ENCODE data around the gene CTU2.

Gene CTU2

DNA sequence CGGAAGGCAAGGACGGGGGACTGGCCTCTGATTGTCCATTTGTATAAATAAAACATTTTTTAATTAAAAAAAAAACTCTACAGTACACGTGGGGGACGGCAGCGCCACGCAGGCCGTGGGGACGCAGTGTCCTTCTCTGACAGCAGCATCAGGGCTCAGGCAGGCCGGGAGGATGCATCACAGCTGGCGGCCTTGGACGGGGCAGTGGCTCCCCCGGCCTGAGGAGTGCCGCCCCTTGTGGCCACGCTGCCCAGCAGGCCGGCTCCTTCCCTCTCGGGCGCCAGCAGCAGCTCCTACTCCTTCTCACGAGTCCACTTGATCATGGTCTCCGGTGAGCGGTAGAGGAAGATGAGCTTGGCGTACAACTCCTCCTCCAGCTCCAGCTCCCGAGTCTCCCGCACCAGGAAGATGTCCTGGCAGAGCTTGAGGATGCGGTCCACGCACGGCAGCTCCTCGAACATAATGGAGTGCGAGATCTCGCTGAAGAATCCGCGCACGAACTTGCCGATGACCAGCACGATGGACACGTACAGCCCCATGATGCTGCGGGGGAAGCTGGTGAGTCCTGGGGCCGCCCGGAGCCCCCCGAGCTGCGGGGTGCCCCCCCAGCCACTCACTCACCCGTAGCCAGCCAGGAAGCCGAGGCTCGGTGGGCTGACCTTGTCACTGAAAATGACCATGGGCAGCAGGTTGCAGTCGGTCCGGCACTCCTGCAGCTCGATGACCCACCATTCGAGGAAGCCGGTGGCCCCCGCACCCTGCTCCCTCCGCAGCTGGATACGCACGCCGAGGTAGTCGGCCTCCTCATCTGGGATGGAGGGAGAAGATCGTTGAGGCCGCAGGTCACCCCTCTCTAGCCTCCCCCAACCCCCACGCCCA, 9.2 kb downstream of the CTU2 start:
- no peak for DNase-seq

GRCh38 chr16:88716201-88716600, 9.9 kb downstream of the CTU2 start:
- DNase-seq, result no peak

- DNase-seq, result no peak
These were observed 10.3 kb downstream of the CTU2 start for GRCh38 chr16:88716601-88717001.

GRCh38 chr16:88718178-88718577, 11.9 kb downstream of the CTU2 start:
- DNase-seq, result no peak

GRCh38 chr16:88719267-88719932, 13.1 kb downstream of the CTU2 start:
- DNase-seq, result no peak

DNA sequence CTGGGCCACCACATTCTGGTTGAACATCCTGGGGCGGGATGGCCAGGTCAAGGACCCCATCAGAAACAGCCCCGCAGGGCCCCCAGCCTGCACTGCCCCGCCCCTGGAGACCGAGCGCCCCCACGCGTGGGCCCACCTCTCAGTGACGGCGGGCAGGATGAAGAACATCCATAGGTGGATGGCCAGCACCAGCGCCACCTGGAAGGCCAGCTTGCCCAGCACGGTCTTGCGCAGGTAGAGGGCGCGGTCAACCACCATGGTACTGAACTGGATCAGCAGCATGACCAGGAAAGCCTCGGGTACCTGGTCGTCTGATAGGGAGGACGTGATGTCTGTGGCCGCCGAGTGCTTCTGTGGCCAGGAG, 13.6 kb downstream of the CTU2 start:
- DNase-seq, result no peak

DNA sequence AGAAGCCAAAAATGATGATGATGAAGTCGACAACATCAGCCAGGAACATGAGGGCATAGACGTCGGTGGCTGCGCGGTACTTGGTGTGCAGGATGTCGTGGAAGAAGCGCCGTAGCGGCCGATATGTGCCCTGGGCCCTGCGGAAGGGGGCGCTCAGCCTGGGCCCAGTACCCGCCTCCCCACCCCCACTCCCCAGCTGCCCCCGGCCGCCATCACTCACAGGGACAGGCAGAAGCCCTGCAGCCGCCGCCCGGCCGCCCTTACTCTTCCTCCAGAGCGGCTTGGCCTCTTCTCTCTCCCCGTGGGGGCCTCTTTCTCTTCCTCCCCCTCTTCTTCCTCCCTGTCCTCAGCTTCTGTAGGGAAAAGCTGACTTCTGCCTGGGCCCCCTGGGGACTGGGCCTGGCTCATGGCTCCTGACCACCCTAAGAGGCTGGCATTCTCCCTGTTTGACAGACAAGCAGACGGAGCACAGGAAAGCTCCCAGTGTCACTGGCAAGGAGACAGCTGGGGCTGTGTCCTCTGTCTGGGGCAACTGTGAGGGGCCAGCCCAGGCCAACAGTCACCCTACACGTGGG, 14.2 kb downstream of the CTU2 start:
- no peak for DNase-seq

DNA sequence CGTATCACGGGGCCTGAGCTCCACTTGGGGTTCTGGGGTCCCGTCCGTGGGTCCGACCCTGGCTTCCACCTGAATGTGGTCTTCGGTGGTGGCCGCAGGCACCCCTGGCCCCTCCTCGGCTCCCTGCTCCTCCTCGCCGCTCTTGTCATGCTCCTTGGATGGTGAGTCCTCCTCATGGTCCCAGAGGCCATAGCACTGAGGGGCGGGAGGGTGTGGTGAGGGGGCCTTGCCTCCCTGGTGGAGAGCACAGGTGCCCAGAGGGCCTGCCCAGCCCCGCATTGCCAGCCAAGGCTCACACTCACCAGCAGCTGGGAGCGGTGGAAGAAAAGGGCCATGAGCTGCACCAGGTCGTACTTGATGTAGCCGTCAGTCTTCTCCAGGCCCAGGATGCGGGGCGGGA, 14.9 kb downstream of the CTU2 start:
- no peak for DNase-seq

DNA sequence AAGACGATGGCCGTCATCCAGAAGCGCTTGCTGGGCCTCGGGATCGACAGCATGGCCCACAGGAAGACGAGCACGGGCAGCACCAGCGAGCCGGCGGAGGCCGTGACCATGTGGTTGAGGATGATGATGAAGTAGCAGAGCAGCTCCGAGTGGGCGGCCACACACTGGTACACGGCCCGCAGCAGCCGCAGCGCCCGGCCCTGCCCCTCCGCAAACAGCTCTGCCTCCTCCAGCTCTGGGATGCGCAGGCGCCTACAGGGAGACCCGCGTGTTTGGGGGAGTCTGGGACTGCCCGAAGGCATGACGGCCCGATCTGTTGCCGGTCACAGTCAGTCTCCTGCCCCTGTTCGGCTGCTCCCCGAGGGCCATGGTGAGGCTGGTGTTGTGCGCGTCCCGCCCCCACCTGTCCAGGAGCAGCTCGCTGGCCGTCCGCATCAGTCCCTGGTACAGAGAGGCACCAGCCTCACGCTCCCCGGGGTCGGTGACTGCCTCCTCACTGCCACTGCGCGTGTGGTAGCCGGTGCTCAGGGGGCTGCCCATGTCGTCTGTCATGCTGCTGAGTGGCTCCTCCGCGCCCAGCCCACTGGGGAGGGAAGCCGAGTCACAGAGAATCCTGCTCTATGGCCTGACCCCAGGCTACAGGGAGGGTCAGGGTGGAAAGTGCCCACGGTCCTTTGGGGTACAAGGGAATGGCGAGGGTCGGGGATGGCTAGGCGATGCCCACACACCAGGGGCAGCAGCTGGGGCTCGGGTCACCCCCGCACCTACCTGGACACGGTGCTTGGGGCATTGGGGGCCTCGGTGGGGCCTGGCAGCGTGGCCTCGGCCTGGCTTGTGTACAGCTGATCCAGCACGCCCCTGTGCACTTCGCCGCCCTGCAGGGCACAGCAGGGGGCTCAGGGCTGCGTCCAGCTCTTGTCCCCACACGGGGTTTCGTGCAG, 15.8 kb downstream of the CTU2 start:
- DNase-seq, result no peak

DNA sequence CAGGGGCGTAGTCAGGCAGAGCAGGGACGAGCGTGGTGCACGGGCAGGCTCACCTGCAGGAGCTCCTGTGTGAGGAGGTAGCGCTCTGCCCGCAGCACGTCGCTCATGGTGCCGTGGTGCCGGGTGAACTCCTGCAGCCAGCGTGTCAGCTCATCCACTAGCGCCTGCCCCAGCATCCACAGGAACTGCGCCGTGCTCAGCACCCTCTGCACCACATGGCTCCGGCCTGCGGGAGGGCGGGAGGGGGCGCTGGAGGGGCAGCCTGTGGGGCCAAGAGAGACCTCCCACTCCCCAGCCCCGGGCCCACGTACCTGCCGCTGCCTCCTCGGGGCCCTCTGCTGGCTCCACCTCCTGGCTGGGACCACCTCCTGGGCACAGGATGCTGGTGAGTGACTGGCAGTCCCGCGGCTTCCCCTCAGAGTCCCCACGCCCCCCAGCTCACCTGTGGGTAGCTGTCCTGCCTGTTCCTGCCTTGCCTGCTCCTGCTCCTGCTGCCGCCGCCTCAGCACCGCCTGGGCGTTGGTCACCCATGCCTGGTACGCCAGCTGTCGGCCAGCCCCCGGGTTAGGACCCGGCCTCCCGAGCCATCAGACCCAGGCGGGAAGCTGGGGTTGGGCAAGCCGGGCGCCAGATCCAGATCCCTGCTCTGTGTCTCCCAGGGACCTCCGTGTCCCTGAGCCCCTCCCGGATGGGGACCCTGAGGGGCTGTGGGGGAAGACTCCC, 16.6 kb downstream of the CTU2 start:
- no peak for DNase-seq

GRCh38 chr16:88723507-88723887, 17.2 kb downstream of the CTU2 start:
- no peak for DNase-seq

DNA sequence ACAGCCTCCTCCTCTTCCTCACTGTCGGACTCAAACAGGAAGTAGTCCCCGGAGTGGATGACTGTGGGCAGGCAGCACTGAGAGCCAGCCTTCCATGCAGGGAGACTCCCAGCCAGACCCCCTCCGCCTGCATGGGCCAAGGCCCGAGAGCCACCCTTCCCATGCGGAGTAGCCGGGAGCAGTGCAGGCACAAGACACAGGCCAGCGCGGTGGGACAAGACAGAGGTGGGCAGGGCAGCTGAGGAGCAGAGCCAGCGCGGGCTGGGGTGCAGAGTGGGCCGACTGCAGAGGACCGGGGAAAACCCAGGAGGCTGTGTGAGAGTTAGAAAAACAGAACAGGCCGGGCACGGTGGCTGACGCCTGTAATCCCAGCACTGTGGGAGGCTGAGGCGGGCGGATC, 17.6 kb downstream of the CTU2 start:
- DNase-seq, result no peak

- DNase-seq, result no peak
These were observed 18.7 kb downstream of the CTU2 start for GRCh38 chr16:88724855-88725555.

GRCh38 chr16:88725609-88726407, 19.5 kb downstream of the CTU2 start:
- no peak for DNase-seq

DNA sequence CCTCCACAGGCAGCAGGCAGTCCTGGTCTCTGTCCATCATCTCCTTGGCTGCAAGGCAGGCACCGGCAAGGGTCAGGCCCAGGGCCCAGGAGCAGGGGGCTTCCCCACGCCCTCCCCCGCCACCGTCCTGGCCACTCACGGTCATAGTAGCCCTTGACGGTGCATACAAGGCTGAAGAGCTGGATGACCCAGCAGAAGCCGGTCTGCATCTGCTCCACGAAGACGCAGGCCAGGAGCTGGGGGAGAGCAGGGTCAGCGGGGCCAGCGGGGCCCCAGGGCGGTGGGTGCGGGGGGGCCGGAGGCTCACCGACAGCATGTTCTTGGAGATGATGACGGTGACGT, 20.1 kb downstream of the CTU2 start:
- no peak for DNase-seq

GRCh38 chr16:88726981-88727380, 20.7 kb downstream of the CTU2 start:
- no peak for DNase-seq

DNA sequence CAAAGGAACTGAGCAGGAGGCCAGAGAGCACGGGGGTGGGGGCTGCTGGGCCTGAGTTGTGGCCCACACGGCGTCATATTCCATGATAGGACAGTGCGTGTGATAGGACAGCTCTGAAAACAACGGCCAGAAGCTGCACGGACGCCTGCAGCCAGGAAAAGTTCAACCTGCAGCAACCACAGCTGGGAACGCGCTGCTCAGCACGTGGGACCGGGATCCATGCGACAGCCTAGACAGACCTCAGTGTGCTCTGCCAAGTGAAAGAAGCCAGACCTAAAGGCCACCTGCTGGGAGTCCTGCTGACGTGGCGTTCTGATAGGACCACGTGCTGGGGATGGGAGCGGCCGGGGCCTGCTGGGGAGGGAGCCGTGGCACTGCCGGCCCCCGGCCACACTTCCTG, 21.6 kb downstream of the CTU2 start:
- DNase-seq, result no peak

GRCh38 chr16:88730632-88731607, 24.6 kb downstream of the CTU2 start:
- no peak for DNase-seq

- DNase-seq, result peak; percentile 24 to 65 (median 40)
These were observed 25.4 kb downstream of the CTU2 start for GRCh38 chr16:88731699-88732098.
